Peyer's patch (tissue), 4 donors: ENCODE measurements around the gene STAG3.

Experiments
- CTCF ChIP-seq, 6 experiments: fragments of 450-650 bp in 4 of 6; fragments of 200-600 bp in 2 of 6; sonication (generic) in 1 of 6; IDR thresholded peaks; one replicate each; pipeline ENCODE4 v1.5.1; 2017 to 2019; ENCODE audit warnings: antibody characterized with exemption in 6 of 6, mild to moderate bottlenecking in 3 of 6, moderate library complexity in 1 of 6
- POLR2A ChIP-seq, 2 donors: fragments of 450-650 bp; IDR thresholded peaks; one replicate each; pipeline ENCODE4 v1.5.1; 2017; ENCODE audit warnings: antibody characterized with exemption in 2 of 2, mild to moderate bottlenecking in 2 of 2, moderate library complexity in 2 of 2

GRCh38 chr7:100190048-100190711, 12.5 kb downstream of the STAG3 start:
- TF ChIP-seq CTCF (IDR thresholded peaks at IDR 0.05) (peak in 5 of 6 experiments; percentile 51 to 61 (median 55)), POLR2A (IDR thresholded peaks at IDR 0.05) (no peak)
